AG04450 (cell line): ENCODE data around the gene ZNF678. TPM values are rescaled to one million over a fixed set of nuclear protein-coding genes. Genes with fewer than 3 reads are reported as not detected.

ENCODE experiments used
- CTCF ChIA-PET: fragments of 300-600, 350-600 bp; formaldehyde crosslinking; extraction: SDS; loops from one replicate; lab custom pipeline; 2022; ENCODE audit warnings: antibody characterized with exemption, inconsistent platforms; lab: Charles Lee
- POLR2A ChIA-PET: fragments of 350-600 bp; formaldehyde crosslinking; extraction: SDS; loops from one replicate; lab custom pipeline; 2021; ENCODE audit warnings: antibody characterized with exemption, inconsistent platforms; lab: Yijun Ruan, JAX
- DNase-seq: peaks from one replicate; pipeline ENCODE4 v3.0.0-alpha.2; 2011; ENCODE audit warnings: low read depth, low spot score
- H3K27ac ChIP-seq: one replicate; pipeline ENCODE4 v1.5.1; 2012; ENCODE audit warnings: low read depth, low read length, control low read depth
- H3K27me3 ChIP-seq: one replicate; pipeline ENCODE4 v1.6.0; 2012; ENCODE audit warnings: low read length; ENCODE audit not compliant: control insufficient read depth, insufficient read depth
- H3K4me3 ChIP-seq: 2 replicates; pipeline ENCODE4 v1.5.1; 2011; ENCODE audit warnings: mild to moderate bottlenecking, low read depth, low read length, control low read depth
- H3K9me3 ChIP-seq: 2 replicates; pipeline ENCODE4 v1.5.1; 2012; ENCODE audit warnings: low read length; ENCODE audit not compliant: control insufficient read depth, insufficient read depth
- CTCF ChIP-seq: IDR thresholded peaks from 2 replicates; pipeline ENCODE4 v1.5.1; 2011; ENCODE audit warnings: low read depth, low read length, control low read depth, inconsistent platforms
- polyA plus RNA-seq: library from polyadenylated mRNA; depleted of rRNA; stranded (reverse); fragments of >200 nt; gene quantifications from 2 replicates; pipeline ENCODE4 v1.2.3, GENCODE V29; 2011

The ZNF678 gene
- polyA plus RNA-seq, 1 experiment: 3.7 TPM

GRCh38 chr1:227542153-227543120 lies 20.9 kb upstream of the ZNF678 start:
- ChIA-PET POLR2A (interaction anchor here (2.3 kb wide), 1 partner anchor 21 kb away, joined by 11 read pairs; the partner anchor contains the start of gene ZNF678), CTCF (interaction anchor here (0.5 to 1.9 kb wide), 20 partner anchors 10 to 916 kb away, joined by 3 to 39 read pairs (median 3); partner anchors contain the start of genes ARF1, WNT9A and ZNF678)
- Histone ChIP-seq H3K27ac (peak overlapping the region; percentile 70), H3K9me3 (peaks cover 7% of the 10 kb centered on the region; the same call in 1 of the 2 replicates), H3K27me3 (no peaks in the 10 kb centered on the region), H3K4me3 (peak overlapping the region; percentile 67)
- DNase-seq: peak; percentile 33
- peak; percentile 63 for TF ChIP-seq CTCF

GRCh38 chr1:227543283-227544066 lies 19.9 kb upstream of the ZNF678 start:
- Histone ChIP-seq H3K27ac (no peak overlapping the region), H3K27me3 (no peaks in the 10 kb centered on the region), H3K9me3 (peaks cover 7% of the 10 kb centered on the region; the same call in 1 of the 2 replicates), H3K4me3 (no peak overlapping the region)
- ChIA-PET CTCF (interaction anchor here (0.6 to 1.9 kb wide), 9 partner anchors 9 to 404 kb away, joined by 3 to 39 read pairs (median 4); partner anchors contain the start of genes WNT9A and ZNF678), POLR2A (interaction anchor here (2.3 kb wide), 1 partner anchor 20 kb away, joined by 11 read pairs; the partner anchor contains the start of gene ZNF678)
- no peak for DNase-seq
- no peak for TF ChIP-seq CTCF

GRCh38 chr1:227544067-227545050 lies 19.0 kb upstream of the ZNF678 start:
- Histone ChIP-seq H3K9me3 (peaks cover 7% of the 10 kb centered on the region; the same call in 1 of the 2 replicates), H3K27ac (no peak overlapping the region), H3K27me3 (no peaks in the 10 kb centered on the region), H3K4me3 (no peak overlapping the region)
- ChIA-PET CTCF (no interaction called here), POLR2A (no interaction called here)
- no peak for TF ChIP-seq CTCF
- DNase-seq: no peak

- H3K27me3 ChIP-seq: no peaks in the 10 kb centered on the region
- H3K9me3 ChIP-seq: peaks cover 7% of the 10 kb centered on the region; the same call in 1 of the 2 replicates
- no peak for TF ChIP-seq CTCF
- DNase-seq: no peak
- H3K4me3 ChIP-seq: no peak overlapping the region
- CTCF ChIA-PET: interaction anchor here (0.6 kb wide), 1 partner anchor 118 kb away, joined by 3 read pairs; no protein-coding TSS in a partner anchor
- POLR2A ChIA-PET: interaction anchor here (1.0 kb wide), 1 partner anchor 18 kb away, joined by 4 read pairs; the partner anchor contains the start of gene ZNF678
- no peak overlapping the region for H3K27ac ChIP-seq
Observed at GRCh38 chr1:227545361-227545760, 18.0 kb upstream of the ZNF678 start.
